Measurements from ENCODE around the gene AKNA.

AKNA gene

DNA sequence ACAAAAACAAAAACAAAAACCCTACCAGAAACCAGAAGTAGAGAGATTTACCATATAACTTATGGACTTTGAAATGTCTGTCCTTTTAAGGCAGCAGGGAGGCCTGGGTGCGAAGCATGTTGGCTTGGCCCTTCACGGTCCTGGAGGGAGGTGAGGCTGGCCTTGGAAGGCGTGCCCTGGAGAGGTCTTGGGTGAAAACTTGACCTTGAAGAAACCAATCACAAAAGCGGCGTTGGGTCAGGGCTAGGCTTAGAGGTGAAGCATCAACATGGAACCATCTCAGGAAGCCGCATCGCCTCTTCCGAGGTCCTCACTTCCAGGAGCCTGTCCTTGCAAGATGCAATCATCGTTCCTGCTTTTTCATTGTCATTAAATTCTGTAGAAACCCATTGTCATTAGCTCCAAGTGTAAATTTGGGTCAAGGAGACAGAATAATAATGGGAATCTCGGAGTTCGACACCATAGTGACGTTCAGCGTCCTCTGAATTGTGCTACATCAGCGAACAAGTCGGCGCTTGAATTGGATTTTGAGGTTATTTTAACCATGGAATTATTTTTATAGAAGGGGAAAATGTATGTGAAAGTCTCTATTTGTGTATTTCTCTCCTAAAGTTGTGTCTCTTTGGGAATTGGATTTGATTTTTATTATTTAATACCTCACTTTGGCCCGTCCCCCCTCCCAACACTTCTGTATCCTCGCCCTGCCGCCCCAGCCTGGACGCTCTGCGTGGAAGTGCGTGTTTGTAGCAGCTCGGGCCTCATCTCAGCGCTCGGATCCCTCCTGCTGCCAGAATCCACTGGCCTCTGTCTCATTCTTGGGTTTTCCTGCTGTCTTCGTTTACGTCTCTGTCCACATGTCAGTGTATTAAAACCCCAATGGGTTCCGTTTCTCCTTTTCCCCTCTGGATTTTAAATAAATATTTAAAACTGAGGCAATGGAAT, 75.9 kb downstream of the AKNA start:
- TF ChIP-seq SPI1 (IDR thresholded peaks at IDR 0.05; ENCODE audit: low read depth, low read length) (no peak), POLR2A (IDR thresholded peaks at IDR 0.05; ENCODE audit: low read depth, low read length) (no peak), POLR2AphosphoS5 (IDR thresholded peaks at IDR 0.05; ENCODE audit: low read depth, low read length) (no peak), TAF1 (IDR thresholded peaks at IDR 0.05; ENCODE audit: low read depth, low read length) (no peak), POU2F2 (IDR thresholded peaks at IDR 0.05; ENCODE audit: low read depth, low read length) (no peak)
- DNase-seq (ENCODE audit: insufficient read length, low spot score) = no peak
- no peak for FAIRE-seq

- no peak for FAIRE-seq
- TF ChIP-seq POU2F2 (IDR thresholded peaks at IDR 0.05; ENCODE audit: low read depth, low read length) = no peak
- no peak for TF ChIP-seq PAX5 (IDR thresholded peaks at IDR 0.05; ENCODE audit: insufficient read depth, low read length, severe bottlenecking)
- no peak for TF ChIP-seq TAF1 (IDR thresholded peaks at IDR 0.05; ENCODE audit: low read depth, low read length)
- TF ChIP-seq POLR2A (IDR thresholded peaks at IDR 0.05; ENCODE audit: low read depth, low read length) = no peak
- TF ChIP-seq SPI1 (IDR thresholded peaks at IDR 0.05; ENCODE audit: low read depth, low read length) = no peak
- no peak for TF ChIP-seq POLR2AphosphoS5 (IDR thresholded peaks at IDR 0.05; ENCODE audit: low read depth, low read length)
- DNase-seq (ENCODE audit: insufficient read length, low spot score) = no peak
These were observed 77.0 kb downstream of the AKNA start for GRCh38 chr9:114310471-114311450.

DNA sequence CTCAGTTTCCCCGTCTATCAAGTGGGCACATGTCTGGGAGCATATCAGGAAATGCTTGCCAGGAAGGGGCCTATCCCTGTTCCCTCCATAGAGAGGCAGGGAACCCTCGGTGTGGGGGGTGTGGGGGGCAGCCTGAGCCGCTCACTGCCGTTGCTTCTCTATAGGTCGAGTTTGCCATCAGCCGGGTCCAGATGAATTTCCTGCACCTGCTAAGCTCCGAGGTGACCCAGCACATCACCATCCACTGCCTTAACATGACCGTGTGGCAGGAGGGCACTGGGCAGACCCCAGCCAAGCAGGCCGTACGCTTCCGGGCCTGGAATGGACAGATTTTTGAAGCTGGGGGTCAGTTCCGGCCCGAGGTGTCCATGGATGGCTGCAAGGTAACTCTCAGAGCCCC, 78.7 kb downstream of the AKNA start:
- no peak for TF ChIP-seq POLR2A (IDR thresholded peaks at IDR 0.05; ENCODE audit: low read depth, low read length)
- TF ChIP-seq PAX5 (IDR thresholded peaks at IDR 0.05; ENCODE audit: insufficient read depth, low read length, severe bottlenecking) = no peak
- TF ChIP-seq SPI1 (IDR thresholded peaks at IDR 0.05; ENCODE audit: low read depth, low read length) = no peak
- no peak for TF ChIP-seq POLR2AphosphoS5 (IDR thresholded peaks at IDR 0.05; ENCODE audit: low read depth, low read length)
- TF ChIP-seq TAF1 (IDR thresholded peaks at IDR 0.05; ENCODE audit: low read depth, low read length) = no peak
- no peak for TF ChIP-seq POU2F2 (IDR thresholded peaks at IDR 0.05; ENCODE audit: low read depth, low read length)
- FAIRE-seq = no peak
- DNase-seq (ENCODE audit: insufficient read length, low spot score) = no peak

- DNase-seq (ENCODE audit: insufficient read length, low spot score) (no peak), FAIRE-seq (no peak)
- TF ChIP-seq POLR2AphosphoS5 (IDR thresholded peaks at IDR 0.05; ENCODE audit: low read depth, low read length) (no peak), TAF1 (IDR thresholded peaks at IDR 0.05; ENCODE audit: low read depth, low read length) (no peak), POU2F2 (IDR thresholded peaks at IDR 0.05; ENCODE audit: low read depth, low read length) (no peak), SPI1 (IDR thresholded peaks at IDR 0.05; ENCODE audit: low read depth, low read length) (no peak), POLR2A (IDR thresholded peaks at IDR 0.05; ENCODE audit: low read depth, low read length) (no peak), PAX5 (IDR thresholded peaks at IDR 0.05; ENCODE audit: insufficient read depth, low read length, severe bottlenecking) (no peak)
These were observed 79.3 kb downstream of the AKNA start for GRCh38 chr9:114308361-114308950.

GRCh38 chr9:114307899-114308267, 79.9 kb downstream of the AKNA start:
- DNase-seq (ENCODE audit: insufficient read length, low spot score) (no peak), FAIRE-seq (no peak)
- TF ChIP-seq POU2F2 (IDR thresholded peaks at IDR 0.05; ENCODE audit: low read depth, low read length) = no peak
- no peak for TF ChIP-seq PAX5 (IDR thresholded peaks at IDR 0.05; ENCODE audit: insufficient read depth, low read length, severe bottlenecking)
- TF ChIP-seq SPI1 (IDR thresholded peaks at IDR 0.05; ENCODE audit: low read depth, low read length) = no peak
- TF ChIP-seq TAF1 (IDR thresholded peaks at IDR 0.05; ENCODE audit: low read depth, low read length) = no peak
- TF ChIP-seq POLR2A (IDR thresholded peaks at IDR 0.05; ENCODE audit: low read depth, low read length) = no peak
- no peak for TF ChIP-seq POLR2AphosphoS5 (IDR thresholded peaks at IDR 0.05; ENCODE audit: low read depth, low read length)

DNA sequence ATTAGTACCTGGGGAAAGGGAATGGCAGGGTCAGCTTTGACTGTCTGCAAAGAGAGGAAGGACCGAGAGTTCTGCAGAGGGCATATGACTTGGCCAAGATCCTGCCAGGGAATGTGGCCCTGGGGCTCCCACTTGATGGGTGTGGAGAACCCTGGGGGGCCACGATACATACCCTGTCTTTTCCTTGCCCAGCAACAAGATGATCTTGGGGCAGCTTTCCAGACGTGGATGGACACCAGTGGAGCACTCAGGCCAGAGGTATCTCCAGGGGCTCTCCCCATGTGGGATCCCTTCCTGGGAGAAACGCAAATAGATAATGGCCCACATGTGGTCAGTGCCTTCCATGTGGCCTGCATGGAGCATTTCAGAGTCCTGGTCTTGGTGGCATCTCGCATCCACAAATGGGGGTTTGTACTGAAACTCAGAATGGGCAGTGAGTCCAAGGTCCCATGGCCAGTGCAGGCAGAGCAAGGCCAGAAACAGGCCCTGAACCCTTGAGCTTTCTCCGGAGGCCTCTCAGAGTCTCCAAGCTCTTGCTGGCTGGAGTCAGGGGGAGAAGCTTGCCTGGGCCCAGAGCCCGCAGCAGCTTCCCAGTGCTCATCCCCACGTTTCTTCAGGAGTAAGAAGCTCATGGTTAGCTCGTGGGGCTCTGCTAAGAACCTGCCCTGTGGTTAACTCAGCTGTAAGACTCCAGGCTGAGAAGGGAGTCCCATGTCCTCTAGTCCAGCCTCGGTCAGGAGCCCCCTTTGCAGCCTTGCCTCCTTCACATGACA, 83.2 kb downstream of the AKNA start:
- DNase-seq (ENCODE audit: insufficient read length, low spot score) (no peak), FAIRE-seq (no peak)
- TF ChIP-seq POLR2AphosphoS5 (IDR thresholded peaks at IDR 0.05; ENCODE audit: low read depth, low read length) (no peak), TAF1 (IDR thresholded peaks at IDR 0.05; ENCODE audit: low read depth, low read length) (no peak), SPI1 (IDR thresholded peaks at IDR 0.05; ENCODE audit: low read depth, low read length) (no peak), POLR2A (IDR thresholded peaks at IDR 0.05; ENCODE audit: low read depth, low read length) (no peak), POU2F2 (IDR thresholded peaks at IDR 0.05; ENCODE audit: low read depth, low read length) (no peak), PAX5 (IDR thresholded peaks at IDR 0.05; ENCODE audit: insufficient read depth, low read length, severe bottlenecking) (no peak)

GRCh38 chr9:114303977-114304376, 83.8 kb downstream of the AKNA start:
- no peak for DNase-seq (ENCODE audit: insufficient read length, low spot score)
- no peak for TF ChIP-seq POU2F2 (IDR thresholded peaks at IDR 0.05; ENCODE audit: low read depth, low read length)
- TF ChIP-seq POLR2A (IDR thresholded peaks at IDR 0.05; ENCODE audit: low read depth, low read length) = no peak
- no peak for TF ChIP-seq TAF1 (IDR thresholded peaks at IDR 0.05; ENCODE audit: low read depth, low read length)
- TF ChIP-seq SPI1 (IDR thresholded peaks at IDR 0.05; ENCODE audit: low read depth, low read length) = no peak
- no peak for TF ChIP-seq POLR2AphosphoS5 (IDR thresholded peaks at IDR 0.05; ENCODE audit: low read depth, low read length)
- no peak for TF ChIP-seq PAX5 (IDR thresholded peaks at IDR 0.05; ENCODE audit: insufficient read depth, low read length, severe bottlenecking)
- FAIRE-seq = no peak

DNA sequence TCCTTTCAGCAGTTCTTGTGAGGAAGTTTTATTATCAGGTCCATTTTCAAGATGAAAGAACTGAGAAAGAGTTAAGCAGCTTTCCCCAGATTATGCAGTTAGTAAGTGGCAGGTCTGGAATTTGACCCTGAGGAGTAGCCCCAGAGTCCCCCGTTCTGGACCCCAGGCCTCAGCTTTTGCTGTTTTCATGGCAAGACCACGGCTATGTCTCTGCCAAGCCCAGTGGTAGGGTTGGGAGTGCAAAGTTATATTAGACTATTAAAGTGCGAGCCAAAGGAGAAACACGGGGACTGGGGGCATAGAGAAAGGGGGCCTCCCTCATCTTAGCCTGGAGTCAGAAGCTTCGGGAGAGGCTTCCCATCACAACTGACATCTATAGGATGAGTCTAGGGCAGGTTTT, 84.2 kb downstream of the AKNA start:
- no peak for TF ChIP-seq TAF1 (IDR thresholded peaks at IDR 0.05; ENCODE audit: low read depth, low read length)
- no peak for TF ChIP-seq POLR2AphosphoS5 (IDR thresholded peaks at IDR 0.05; ENCODE audit: low read depth, low read length)
- no peak for TF ChIP-seq POU2F2 (IDR thresholded peaks at IDR 0.05; ENCODE audit: low read depth, low read length)
- no peak for TF ChIP-seq PAX5 (IDR thresholded peaks at IDR 0.05; ENCODE audit: insufficient read depth, low read length, severe bottlenecking)
- no peak for TF ChIP-seq SPI1 (IDR thresholded peaks at IDR 0.05; ENCODE audit: low read depth, low read length)
- TF ChIP-seq POLR2A (IDR thresholded peaks at IDR 0.05; ENCODE audit: low read depth, low read length) = no peak
- no peak for DNase-seq (ENCODE audit: insufficient read length, low spot score)
- no peak for FAIRE-seq
